NCI-H146 (cell line): ENCODE data around the gene WNT10A.

Source experiments
- DNase-seq: peaks from one replicate; lab custom pipeline; 2025; lab: John Stamatoyannopoulos, UW

WNT10A gene

GRCh38 chr2:218877331-218877730 is 3.3 kb upstream of the WNT10A start:
- no peak for DNase-seq

GRCh38 chr2:218877891-218878290 is 2.8 kb upstream of the WNT10A start:
- DNase-seq = no peak

GRCh38 chr2:218878486-218878885 is 2.2 kb upstream of the WNT10A start:
- DNase-seq = no peak

- DNase-seq = no peak
These were observed 1.5 kb upstream of the WNT10A start for GRCh38 chr2:218878926-218879761.

- DNase-seq = no peak
These were observed 913 bp upstream of the WNT10A start for GRCh38 chr2:218879776-218880101.

GRCh38 chr2:218880859-218881594 is 375 bp downstream of the WNT10A start:
- no peak for DNase-seq

- no peak for DNase-seq
These were observed 1.2 kb downstream of the WNT10A start for GRCh38 chr2:218881744-218882460.

GRCh38 chr2:218882461-218882816 is 1.8 kb downstream of the WNT10A start:
- DNase-seq = no peak

GRCh38 chr2:218882866-218883366 is 2.3 kb downstream of the WNT10A start:
- no peak for DNase-seq

GRCh38 chr2:218883491-218884490 is 3.1 kb downstream of the WNT10A start:
- no peak for DNase-seq

GRCh38 chr2:218884519-218884918 is 3.9 kb downstream of the WNT10A start:
- DNase-seq = no peak

GRCh38 chr2:218885981-218886947 is 5.6 kb downstream of the WNT10A start:
- DNase-seq = no peak

- DNase-seq = no peak
These were observed 6.4 kb downstream of the WNT10A start for GRCh38 chr2:218887079-218887478.

GRCh38 chr2:218888341-218888740 is 7.7 kb downstream of the WNT10A start:
- no peak for DNase-seq

- no peak for DNase-seq
These were observed 9.3 kb downstream of the WNT10A start for GRCh38 chr2:218889937-218890336.

- no peak for DNase-seq
These were observed 9.7 kb downstream of the WNT10A start for GRCh38 chr2:218890369-218890768.

- DNase-seq = no peak
These were observed 10.9 kb downstream of the WNT10A start for GRCh38 chr2:218891275-218892135.

GRCh38 chr2:218892693-218893348 is 12.2 kb downstream of the WNT10A start:
- DNase-seq = peak; percentile 57
